GM13977 (cell line): ENCODE measurements around the gene TMEM53.

ENCODE experiments used
- DNase-seq: peaks from one replicate; pipeline ENCODE4 v3.0.0; 2012; ENCODE audit warnings: low spot score
- CTCF ChIP-seq: IDR thresholded peaks from 2 replicates; pipeline ENCODE4 v1.5.1; 2012; ENCODE audit warnings: mild to moderate bottlenecking, control low read depth; ENCODE audit not compliant: insufficient read depth; ENCODE audit errors: extremely low read depth, missing control alignments
- in situ Hi-C: fragments of 300-500 bp; cut with MboI; formaldehyde crosslinking; loops from one replicate; pipeline ENCODE4 v1.12.0; 2022; ENCODE audit warnings: low sequenced_read_pairs, low pct_unique_long_range_greater_than_20kb, mixed read lengths, inconsistent platforms; ENCODE audit not compliant: unreplicated experiment

TMEM53 gene

GRCh38 chr1:44611866-44612265, 62.4 kb downstream of the TMEM53 start:
- TF ChIP-seq CTCF: no peak
- DNase-seq: no peak
- in situ Hi-C loops: no loop called here

- no peak for TF ChIP-seq CTCF
- DNase-seq: no peak
- in situ Hi-C loops: no loop called here
Observed at GRCh38 chr1:44611419-44611818, 62.9 kb downstream of the TMEM53 start.

GRCh38 chr1:44610527-44611148, 63.6 kb downstream of the TMEM53 start:
- in situ Hi-C loops: no loop called here
- TF ChIP-seq CTCF: no peak
- no peak for DNase-seq

DNA sequence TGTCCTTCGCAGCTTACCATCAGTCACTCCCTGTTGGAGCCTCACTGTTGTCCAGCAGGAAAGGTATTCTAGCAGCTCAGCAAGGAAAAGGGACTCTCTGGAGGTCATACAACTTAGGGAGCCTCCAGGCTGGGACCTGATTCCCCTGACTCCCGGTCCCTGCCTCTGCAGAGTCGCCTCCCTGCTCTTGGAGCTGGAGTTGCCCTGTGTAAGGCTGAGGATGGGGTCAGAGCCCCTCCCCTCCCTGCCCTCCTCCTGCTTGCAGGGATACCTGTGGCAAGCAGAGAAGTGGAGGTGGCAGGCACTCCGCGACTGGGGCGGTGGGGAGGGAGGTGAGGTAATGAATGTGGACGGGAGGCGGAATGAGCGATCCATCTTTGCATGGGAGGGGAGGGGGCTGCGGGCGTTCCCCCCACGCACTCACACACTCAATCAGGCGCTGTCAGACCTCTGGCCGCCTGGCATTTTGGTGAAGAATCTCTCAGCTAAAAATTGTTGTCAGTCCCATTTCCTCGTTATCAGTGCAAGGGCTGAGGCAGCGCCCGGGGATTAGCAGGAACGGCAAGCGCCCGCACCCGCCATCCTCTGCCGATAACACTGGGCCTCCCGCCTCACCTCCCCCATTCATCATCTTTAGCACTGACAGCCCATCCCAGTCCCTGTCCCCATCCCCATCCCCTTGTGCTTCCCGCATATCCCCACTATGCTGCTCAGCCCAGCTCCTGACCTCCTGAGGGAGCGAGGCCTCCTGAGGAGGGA, 64.3 kb downstream of the TMEM53 start:
- DNase-seq: no peak
- in situ Hi-C loops: no loop called here
- no peak for TF ChIP-seq CTCF

GRCh38 chr1:44609412-44609767, 64.9 kb downstream of the TMEM53 start:
- peak; percentile 58 for TF ChIP-seq CTCF
- in situ Hi-C loops: no loop called here
- no peak for DNase-seq

DNA sequence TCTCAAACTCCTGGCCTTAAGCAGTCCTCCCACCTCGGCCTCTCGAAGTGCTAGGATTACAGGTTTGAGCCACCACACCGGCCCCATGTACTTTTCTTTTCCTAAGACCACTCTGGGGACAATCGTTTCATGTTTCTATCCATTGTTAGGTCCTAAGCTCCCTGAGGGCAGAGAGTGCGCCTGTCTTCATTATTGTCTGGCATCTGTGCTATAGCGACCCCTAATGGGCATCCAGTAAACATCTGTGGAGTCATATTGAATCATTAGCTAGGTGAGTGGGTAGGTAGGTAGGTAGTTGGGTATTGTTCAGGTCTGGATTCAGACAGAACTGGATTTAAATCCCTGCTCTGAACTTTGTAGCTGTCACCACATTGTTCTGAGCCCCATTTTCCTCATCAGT, 66.1 kb downstream of the TMEM53 start:
- DNase-seq: no peak
- in situ Hi-C loops: no loop called here
- peak; percentile 33 for TF ChIP-seq CTCF
